Measurements from ENCODE around the gene WSCD2. TPM values are rescaled to one million over a fixed set of nuclear protein-coding genes. Genes with fewer than 3 reads are reported as not detected.

WSCD2 gene
- total RNA-seq, 1 experiment from 2014 or later = not detected

DNA sequence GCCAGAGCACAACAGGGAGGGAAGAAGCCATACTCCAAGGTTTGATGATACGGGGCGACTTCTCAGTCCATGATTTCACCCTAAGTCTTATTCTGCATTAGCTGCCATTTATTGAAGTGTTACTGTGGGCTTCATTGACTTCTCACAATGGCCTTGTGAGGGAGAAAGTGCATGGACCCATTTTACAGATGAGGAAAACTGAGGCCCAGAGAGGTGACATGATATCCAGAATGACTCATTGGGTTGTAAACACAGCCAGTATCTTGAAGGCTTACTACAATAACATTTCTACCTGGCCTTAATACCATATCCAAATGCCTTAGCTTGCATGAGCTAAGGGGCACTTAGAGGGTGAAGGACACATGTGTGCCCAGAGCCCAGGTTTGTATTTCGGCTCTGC, 109.4 kb downstream of the WSCD2 start:
- Mint-ChIP-seq H3K27me3 (ENCODE audit: insufficient read depth, unreplicated experiment) (peaks cover 22% of the 10 kb centered on the region), H3K27ac (ENCODE audit: low read depth, unreplicated experiment) (no peak overlapping the region), H3K4me3 (ENCODE audit: unreplicated experiment) (no peak overlapping the region), H3K9me3 (ENCODE audit: unreplicated experiment) (no peaks in the 10 kb centered on the region), H3K4me1 (ENCODE audit: insufficient read depth, unreplicated experiment) (no peaks in the 10 kb centered on the region), H3K36me3 (ENCODE audit: insufficient read depth, unreplicated experiment) (no peaks in the 10 kb centered on the region)
- TF ChIP-seq, protein P1, sequence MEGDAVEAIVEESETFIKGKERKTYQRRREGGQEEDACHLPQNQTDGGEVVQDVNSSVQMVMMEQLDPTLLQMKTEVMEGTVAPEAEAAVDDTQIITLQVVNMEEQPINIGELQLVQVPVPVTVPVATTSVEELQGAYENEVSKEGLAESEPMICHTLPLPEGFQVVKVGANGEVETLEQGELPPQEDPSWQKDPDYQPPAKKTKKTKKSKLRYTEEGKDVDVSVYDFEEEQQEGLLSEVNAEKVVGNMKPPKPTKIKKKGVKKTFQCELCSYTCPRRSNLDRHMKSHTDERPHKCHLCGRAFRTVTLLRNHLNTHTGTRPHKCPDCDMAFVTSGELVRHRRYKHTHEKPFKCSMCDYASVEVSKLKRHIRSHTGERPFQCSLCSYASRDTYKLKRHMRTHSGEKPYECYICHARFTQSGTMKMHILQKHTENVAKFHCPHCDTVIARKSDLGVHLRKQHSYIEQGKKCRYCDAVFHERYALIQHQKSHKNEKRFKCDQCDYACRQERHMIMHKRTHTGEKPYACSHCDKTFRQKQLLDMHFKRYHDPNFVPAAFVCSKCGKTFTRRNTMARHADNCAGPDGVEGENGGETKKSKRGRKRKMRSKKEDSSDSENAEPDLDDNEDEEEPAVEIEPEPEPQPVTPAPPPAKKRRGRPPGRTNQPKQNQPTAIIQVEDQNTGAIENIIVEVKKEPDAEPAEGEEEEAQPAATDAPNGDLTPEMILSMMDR (IDR thresholded peaks at IDR 0.05; ENCODE audit: unreplicated experiment) = no peak
- ChIA-PET POLR2A (interaction anchor here (0.9 kb wide), 1 partner anchor 226 kb away, joined by 3 read pairs; no protein-coding TSS in a partner anchor), CTCF (interaction anchor here (1.2 kb wide), 1 partner anchor 273 kb away, joined by 3 read pairs; no protein-coding TSS in a partner anchor)
- intact Hi-C loops (cut with micrococcal nuclease) = no loop called here
- BruUV-seq (replicated peaks) = no TSS peak
- DNase-seq (ENCODE audit: unreplicated experiment) = no peak

DNA sequence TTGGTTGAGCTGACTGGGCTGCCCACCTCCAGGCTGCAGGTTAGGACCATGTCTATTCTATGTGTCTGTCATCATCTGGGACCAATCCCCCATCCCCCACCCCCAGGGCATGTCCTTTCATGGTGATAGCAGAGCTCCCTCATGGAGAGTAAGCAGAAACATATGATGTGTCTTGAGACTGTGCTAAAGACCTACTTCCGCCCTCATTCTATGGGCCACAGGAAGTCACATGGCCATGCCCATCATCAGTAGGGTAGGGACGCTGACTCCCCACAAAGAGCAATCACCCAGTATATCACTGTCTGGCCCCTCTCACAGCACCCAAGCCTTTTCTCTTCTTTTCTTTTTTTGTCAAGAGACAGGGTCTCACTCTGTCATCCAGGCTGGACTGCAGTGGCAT, 110.3 kb downstream of the WSCD2 start:
- DNase-seq (ENCODE audit: unreplicated experiment) = no peak
- TF ChIP-seq, protein P1 (IDR thresholded peaks at IDR 0.05; ENCODE audit: unreplicated experiment) = no peak
- BruUV-seq (replicated peaks) = no TSS peak
- POLR2A ChIA-PET = no interaction called here
- intact Hi-C loops (cut with micrococcal nuclease) = no loop called here
- CTCF ChIA-PET = no interaction called here
- Mint-ChIP-seq H3K4me1 (ENCODE audit: insufficient read depth, unreplicated experiment) (no peaks in the 10 kb centered on the region), H3K27ac (ENCODE audit: low read depth, unreplicated experiment) (no peak overlapping the region), H3K4me3 (ENCODE audit: unreplicated experiment) (no peak overlapping the region), H3K9me3 (ENCODE audit: unreplicated experiment) (no peaks in the 10 kb centered on the region), H3K36me3 (ENCODE audit: insufficient read depth, unreplicated experiment) (no peaks in the 10 kb centered on the region), H3K27me3 (ENCODE audit: insufficient read depth, unreplicated experiment) (peaks cover 22% of the 10 kb centered on the region)

GRCh38 chr12:108240027-108240785, 111.1 kb downstream of the WSCD2 start:
- DNase-seq (ENCODE audit: unreplicated experiment) = no peak
- BruUV-seq (replicated peaks) = no TSS peak
- Mint-ChIP-seq H3K27ac (ENCODE audit: low read depth, unreplicated experiment) (no peak overlapping the region), H3K4me3 (ENCODE audit: unreplicated experiment) (no peak overlapping the region), H3K27me3 (ENCODE audit: insufficient read depth, unreplicated experiment) (peaks cover 22% of the 10 kb centered on the region), H3K4me1 (ENCODE audit: insufficient read depth, unreplicated experiment) (no peaks in the 10 kb centered on the region), H3K36me3 (ENCODE audit: insufficient read depth, unreplicated experiment) (no peaks in the 10 kb centered on the region), H3K9me3 (ENCODE audit: unreplicated experiment) (no peaks in the 10 kb centered on the region)
- ChIA-PET CTCF (no interaction called here), POLR2A (no interaction called here)
- intact Hi-C loops (cut with micrococcal nuclease) = no loop called here
- TF ChIP-seq, protein P1 (IDR thresholded peaks at IDR 0.05; ENCODE audit: unreplicated experiment) = no peak

- intact Hi-C loops (cut with micrococcal nuclease) = no loop called here
- POLR2A ChIA-PET = no interaction called here
- Mint-ChIP-seq H3K36me3 (ENCODE audit: insufficient read depth, unreplicated experiment) (no peaks in the 10 kb centered on the region), H3K27me3 (ENCODE audit: insufficient read depth, unreplicated experiment) (peaks cover 18% of the 10 kb centered on the region), H3K4me1 (ENCODE audit: insufficient read depth, unreplicated experiment) (no peaks in the 10 kb centered on the region), H3K9me3 (ENCODE audit: unreplicated experiment) (no peaks in the 10 kb centered on the region), H3K4me3 (ENCODE audit: unreplicated experiment) (no peak overlapping the region), H3K27ac (ENCODE audit: low read depth, unreplicated experiment) (no peak overlapping the region)
- TF ChIP-seq, protein P1 (IDR thresholded peaks at IDR 0.05; ENCODE audit: unreplicated experiment) = no peak
- CTCF ChIA-PET = no interaction called here
- no peak for DNase-seq (ENCODE audit: unreplicated experiment)
- BruUV-seq (replicated peaks) = no TSS peak
These were observed 111.8 kb downstream of the WSCD2 start for GRCh38 chr12:108240928-108241327.

All from MCF 10A (cell line).